ENCODE measurements around the gene TBX15.
"Not testable (repeated sequence)": the region's sequence is repeated elsewhere in the genome, so short reads cannot be mapped to it uniquely, and the experiment has no call there.

The TBX15 gene

DNA sequence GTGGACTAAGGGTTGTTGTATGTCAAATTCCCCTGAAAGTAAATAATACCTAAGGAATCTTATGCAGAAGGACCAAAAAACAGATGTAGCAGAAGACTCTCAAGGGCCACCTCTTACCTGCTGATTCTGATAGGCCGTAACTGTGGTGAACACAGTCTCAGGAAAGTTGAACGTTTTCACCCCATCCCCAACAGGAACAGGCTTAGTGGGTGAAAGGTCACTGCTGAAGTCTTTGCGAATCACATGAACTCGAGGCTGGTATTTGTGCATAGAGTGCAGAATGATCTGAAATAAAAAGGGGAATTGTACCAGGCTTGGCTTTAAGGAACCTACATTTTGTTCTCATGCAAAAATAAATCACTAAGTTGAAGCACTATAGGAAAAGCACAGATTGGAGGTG is 64.8 kb downstream of the TBX15 start:
- DNase-seq = no peak

DNA sequence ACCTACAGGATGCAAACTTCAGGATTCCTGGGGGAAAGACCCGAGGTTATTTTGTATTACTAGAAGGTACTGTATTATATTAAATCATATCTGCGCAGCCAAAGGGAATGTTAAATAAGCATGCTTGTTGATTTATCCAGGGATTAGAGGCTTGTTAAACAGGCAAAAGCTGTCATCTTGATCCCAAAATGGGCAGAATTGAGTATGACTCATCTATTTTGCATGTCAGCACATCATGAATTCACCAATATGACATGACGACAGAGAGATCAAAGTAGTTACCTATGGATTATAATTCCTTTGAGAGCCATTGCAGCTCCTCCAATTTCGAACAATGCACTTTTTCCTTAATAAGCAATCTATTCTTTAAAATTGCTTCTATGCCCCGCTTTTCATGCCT is 66.1 kb downstream of the TBX15 start:
- DNase-seq = no peak

DNA sequence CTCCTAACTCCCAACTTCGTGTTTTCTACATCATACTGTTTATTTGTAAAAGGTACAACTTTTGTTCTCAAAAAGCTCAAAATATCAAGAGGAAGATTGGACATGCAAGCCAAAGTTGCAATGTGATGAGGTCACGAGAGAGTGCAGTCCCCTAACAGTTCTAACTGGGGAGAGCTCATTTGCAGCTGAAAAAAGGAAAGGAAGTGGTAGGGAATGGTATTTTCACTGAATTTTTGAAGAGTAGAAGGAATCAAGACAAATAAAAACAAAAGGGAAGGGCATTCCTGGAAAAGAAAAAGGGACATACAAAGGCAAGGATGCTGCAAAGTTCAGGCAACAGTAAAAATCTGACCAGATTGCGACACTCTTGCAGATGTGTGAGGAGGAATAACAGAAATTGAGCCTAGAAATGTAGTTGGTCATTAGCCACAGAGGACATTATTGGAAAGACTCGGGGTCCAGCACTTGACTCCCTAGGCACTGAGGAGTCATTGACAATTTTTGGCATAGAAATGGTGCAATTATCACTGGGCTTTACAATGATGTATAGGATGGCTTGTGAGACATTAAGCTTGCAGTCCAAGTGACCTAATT is 67.9 kb downstream of the TBX15 start:
- DNase-seq = no peak

DNA sequence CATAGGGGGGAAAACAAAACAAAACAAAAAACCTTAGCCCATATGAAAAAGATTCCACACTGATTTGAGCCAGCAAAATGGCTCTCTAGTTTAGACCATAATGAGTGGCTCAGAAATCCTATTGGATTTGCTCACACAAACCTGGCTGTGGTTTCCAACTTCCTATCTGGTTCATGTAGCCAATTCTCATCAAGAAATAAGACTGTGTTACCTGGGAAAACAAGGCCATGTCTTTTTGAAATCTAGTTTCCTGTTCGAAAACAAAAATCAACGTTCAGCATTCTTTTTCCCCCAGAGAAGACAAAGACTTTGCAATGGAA is 69.2 kb downstream of the TBX15 start:
- no peak for DNase-seq

DNA sequence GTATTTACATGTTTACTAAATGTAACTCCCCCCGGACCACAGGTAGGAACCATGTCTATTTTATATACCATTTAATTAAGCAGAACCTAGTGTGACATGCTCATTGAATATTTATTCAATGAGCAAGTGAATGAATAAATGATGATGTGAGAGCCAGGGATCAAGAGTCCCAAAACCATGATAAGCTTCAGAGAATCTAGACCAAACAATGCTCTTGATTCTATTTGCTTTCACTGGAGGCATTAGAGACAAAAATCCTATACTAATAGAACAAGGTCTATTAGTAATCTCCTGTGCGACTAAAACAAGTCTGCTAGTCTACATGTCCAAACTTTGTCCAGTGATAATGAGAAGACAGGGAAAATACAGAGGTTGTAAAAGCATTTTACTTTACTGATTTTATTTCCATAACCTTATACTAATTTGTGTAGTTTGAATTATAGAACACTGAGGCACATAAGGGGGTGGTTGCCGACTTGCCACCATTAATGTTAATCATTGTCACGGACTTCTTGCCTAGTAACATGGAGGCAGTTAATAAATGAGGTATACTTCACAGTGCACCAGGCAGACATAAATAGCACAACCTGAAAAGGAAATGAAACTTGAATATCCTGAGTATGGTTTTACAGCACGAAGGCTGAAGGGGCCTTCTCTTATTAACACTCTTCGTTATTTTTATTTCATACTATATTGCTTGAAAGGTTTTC is 69.8 kb downstream of the TBX15 start:
- no peak for DNase-seq

DNA sequence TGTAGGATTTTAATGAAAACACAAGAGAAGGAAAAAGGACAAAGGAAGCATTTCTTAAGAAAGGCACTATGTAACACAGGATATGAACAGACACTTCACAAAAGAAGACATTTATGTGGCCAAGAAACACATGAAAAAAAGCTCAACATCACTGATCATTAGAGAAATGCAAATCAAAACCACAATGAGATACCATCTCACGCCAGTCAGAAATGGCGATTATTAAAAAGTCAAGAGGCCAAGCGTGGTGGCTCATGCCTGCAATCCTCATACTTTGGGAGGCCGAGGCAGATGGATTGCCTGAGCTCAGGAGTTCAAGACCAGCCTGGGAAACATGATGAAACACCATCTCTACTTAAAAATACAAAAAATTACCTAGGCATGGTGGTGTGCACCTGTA is 71.8 kb downstream of the TBX15 start:
- not testable (repeated sequence) for DNase-seq

DNA sequence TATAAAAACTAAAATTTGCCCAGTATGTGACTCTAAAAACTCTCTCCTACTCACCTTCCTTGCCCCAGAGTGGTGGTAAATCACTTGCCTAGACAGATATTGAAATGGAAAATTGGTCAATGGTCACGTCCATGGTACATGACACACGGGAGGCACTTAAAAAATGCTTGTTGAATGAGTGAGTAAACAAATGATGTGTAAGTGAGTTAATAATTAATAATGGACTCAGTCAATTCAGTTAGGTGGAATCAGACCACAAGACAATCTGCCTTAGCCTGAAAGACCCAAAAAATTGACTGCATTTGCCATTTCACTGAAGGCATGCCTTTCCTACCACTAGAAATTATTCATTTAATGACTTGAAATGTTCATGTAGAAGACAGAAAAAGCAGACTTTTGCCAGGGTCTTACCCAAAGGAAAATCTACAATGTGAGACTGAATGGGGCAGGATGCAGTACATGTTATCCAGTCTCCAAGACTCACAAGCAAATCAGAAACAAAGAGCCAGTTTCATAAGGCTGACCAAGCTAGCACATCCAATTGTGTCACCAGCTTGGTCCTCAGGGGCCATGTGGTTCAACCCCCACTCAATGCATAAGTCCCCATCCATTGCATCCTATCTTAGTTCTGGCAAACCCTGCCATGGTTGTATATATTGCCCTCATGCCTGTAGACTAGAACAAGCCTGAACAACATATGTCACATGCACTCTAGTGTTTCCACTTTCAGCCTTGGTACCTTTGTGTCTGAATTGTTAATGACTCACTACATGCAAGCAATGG is 73.6 kb downstream of the TBX15 start:
- DNase-seq = no peak

DNA sequence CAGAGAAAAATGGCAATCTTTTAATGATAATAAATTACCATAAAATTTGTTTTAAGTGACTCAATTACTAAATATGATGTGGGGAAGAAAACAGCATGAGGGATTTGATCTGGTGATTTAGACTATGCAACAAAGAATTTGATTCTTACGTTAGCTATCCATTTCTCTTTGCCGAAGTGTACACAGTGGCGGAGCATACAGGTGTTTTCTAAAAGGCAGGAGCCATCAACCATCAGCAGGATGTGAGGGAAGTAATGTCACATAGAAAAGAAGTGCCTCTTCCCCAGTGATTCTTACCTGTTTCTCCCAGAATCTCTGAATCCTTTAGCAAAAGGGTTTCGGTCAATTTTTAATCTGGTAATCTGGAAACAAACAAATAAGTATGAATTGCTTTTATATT is 74.3 kb downstream of the TBX15 start:
- DNase-seq = no peak

DNA sequence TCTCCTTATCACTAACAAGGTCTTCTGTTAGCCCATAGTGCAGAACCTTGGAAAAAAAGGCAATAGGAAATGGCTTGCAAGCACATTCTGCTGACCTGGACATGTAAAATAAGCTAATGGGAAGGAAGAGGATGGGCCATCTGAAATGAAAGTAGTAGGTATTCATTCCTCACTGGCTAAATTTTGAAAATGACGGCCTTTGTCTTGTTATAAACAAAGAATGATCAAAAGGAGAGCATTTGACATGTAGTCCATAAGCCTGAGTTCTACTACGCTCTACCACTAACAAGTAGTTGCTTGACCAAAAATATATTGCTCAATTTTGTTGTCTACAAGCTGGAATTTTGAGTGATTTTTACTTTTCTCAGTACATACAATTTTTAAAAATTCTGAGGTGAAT is 75.6 kb downstream of the TBX15 start:
- no peak for DNase-seq

DNA sequence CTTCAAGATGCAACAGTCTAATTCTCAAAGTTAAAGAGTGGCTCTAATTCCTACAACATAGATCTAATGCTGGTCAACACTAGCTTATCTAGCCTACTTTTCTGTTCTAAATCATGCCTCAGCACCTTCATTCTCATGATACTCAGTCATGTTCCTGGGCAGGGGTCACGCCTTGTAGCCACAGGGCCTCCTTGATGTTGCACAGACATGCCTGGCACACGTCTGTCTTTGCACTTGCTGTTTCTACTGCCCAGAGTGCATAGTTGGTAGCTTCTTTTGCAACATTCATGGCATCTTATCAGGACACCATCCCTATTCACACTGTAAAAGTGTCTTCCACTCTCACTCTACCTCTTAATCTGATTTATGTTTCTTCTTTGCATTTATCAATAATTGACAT is 76.6 kb downstream of the TBX15 start:
- DNase-seq = no peak

DNA sequence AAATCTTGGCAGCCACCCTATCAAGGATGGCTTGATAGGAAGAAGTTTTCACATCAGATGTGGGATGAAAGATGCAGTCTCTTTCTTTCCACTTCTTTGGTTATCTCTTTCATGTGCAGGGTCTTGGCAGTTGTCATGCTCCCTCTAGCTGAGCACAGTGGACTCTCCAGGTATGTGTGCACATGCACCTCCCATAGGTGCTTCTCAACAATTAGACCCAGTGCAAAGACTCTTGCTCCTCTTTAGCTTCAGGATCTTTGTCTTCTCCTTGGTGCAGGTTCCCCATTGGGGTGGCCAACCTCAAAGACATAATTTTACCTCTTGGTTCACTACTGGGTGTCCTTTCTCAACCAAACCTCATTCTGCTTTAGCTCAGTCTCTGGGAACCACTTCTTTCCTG is 80.7 kb downstream of the TBX15 start:
- no peak for DNase-seq

DNA sequence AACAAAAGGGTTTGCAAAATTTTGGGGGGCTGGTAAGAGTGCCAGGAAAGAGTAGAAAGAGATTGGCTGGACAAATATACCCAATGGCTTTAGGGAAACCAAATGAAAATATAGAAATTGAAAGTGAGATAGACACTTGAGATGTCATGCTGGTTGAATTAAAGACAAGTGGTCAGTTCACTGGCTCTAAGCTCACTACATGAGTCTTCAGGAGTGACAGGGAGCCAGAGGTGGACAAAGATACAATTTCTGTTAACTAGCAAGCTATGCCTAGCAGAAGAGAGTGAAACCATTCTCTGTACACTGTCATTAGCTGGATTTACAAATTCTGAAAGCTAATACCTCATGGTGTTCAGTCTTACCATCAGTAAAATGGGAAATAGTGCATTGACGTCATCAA is 82.5 kb downstream of the TBX15 start:
- DNase-seq = no peak

DNA sequence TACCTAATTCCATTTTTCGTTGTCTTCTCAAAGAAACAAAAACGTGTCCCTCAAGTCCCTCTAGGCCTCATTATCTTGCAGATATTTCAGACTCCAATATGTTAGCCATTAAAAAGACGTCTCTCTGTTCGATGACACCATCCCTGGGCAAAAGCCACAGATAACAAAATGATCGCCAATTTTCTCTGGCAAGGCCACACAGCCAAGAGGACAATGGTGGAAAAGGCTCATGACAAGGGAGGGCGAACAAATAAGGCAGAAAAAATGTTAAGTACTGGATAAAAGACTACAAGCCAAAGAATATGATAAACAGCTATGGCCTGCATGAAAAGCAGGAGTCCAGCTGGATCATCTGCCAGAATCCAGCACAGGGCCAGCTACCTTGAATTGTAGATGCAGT is 82.9 kb downstream of the TBX15 start:
- no peak for DNase-seq

DNA sequence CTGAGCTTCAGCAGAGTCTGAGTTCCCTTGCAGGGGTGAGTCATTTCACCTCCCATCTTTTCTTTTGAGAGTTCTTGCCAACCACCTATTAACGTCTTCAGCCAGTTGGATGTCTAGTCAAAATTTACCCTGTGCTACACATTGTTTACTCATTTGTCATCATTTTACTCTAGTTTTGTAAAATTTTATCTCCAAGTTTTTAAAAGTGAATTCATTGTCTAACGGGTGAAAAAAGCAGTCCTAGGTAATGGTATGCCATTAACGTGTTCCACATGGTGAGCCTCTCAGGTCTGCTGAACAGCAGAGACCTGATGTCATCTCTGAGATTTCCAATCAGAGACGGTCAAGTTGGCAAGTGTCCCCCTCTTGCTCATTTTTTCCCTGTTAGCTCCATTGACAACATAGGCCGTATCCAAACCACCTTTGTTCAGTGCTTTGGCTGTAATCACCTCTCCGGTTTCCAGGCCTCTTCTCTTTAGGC is 85.4 kb downstream of the TBX15 start:
- DNase-seq = no peak

DNA sequence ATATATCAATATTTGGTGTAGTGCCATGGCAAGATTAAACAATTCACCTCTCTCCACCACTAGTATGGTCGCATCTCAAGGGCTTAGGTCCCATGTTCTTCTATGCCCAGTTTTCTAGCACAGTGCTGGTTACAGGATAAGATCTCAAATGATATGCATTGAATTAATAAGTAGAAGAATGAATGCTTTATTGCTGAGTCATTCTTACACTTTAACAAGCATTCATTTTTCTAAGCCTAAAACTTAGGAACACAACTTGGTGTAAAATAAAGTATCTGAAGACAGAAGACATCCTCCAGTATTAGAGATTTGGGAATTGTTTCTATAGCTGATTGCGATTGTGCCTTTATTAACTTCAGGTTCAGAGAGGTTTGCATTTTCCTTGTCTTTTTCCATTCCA is 85.8 kb downstream of the TBX15 start:
- DNase-seq = no peak

DNA sequence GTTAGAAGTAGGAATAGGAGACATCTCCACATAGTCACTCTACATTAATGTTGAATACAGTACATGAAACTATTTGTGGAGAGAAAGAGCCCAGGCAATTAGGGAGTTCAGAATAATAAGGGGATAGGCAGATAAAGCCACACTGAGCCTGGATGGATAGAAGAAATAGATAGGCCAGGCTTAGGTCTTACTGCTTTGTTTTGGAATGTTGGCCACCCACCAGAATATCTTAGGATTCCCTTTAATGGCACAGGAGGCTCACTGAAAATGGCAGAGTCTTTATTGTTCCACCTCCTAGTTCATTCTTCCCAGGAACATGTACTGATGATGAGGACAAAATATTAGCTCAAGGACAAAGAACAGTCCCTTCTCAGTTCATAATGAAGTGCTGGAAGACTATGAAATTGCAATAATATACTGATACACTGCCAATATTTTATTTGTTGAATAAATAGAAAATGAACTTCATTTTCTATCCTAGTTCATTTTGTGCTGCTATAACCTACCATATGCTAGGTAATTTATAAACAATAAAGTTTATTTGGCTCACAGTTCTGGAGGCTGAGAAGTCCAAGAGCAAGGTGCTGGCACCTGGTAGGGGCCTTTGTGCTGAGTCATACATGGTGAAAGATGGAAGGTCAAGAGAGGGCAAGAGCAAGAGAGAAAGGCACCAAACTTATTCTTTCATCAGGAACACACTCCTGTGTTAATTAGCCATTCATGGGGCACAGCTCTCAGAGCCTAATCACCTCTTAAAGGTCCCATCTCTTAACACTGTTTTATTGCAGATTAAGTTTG is 87.3 kb downstream of the TBX15 start:
- DNase-seq = no peak

DNA sequence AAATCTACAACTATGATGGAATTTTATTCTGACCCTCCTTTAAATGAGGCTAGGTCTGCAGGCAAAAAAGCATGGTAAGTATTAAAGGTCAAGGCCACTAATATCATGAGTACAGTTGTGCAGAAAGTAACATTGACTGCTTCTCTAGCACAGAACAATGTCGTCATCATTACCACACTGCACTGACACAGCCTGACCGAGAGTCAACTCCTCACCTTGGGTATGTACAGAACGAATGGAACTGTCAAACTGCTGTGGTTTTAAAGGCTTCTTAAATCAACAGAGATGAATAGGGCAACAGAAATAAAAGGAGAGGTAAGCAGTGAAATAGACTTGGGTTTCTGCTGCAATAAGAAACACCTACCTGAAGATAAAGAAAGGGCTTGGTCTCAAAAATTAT is 88.8 kb downstream of the TBX15 start:
- no peak for DNase-seq

DNA sequence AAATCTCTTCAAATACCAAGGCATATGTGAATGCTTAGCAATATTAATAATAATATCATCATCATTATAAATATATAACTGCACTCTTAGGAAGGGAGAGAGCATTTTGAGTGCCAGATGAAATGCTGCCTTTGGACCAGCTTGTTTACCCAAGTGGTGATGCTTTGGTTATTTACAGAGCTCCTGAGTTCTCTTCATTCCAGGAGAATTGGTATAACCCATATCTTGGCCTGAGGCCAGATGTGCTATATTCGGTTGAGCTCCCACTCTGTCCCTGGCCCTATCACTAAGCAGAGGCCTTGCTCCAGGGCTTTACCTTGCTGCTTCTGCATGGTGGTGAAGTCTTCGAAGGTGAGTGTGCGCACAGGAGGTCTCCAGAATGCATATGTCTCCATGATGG is 89.4 kb downstream of the TBX15 start:
- no peak for DNase-seq

DNA sequence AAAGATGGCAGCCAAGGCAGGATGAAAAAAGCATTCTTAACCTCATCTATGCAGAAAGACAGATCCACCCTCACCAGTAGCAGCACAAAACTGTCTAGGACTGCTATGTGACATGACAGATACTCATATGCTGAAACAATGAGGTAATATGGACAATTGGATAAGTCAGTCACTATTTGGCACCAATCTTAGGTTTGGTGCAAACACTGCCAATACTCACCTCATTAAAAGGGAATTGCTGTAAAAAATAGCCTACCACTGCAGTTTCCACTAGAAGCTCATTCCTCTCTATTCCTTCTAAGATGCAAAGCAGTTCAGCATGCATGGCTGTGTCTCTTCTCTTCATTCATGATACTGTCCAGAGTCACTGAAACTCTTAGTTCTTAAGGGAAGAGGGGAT is 91.7 kb downstream of the TBX15 start:
- no peak for DNase-seq

DNA sequence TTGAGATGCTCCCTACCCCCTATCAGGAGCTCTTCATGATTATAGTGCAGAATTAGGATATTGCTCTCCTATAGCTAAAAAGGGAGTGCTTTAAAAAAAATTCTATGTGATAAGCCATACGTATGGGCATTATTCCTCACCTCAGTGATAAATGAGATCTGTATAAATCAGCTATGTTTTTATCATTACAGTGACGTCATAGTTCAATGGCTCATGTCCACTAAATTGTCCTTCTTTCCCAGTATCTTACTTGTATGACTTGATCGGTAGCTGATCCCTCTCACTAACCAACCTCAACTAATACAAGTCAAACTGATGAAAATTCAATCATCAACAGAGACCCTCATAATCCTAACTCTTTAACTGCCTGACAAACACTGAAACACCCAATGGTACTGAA is 93.3 kb downstream of the TBX15 start:
- DNase-seq = no peak

DNA sequence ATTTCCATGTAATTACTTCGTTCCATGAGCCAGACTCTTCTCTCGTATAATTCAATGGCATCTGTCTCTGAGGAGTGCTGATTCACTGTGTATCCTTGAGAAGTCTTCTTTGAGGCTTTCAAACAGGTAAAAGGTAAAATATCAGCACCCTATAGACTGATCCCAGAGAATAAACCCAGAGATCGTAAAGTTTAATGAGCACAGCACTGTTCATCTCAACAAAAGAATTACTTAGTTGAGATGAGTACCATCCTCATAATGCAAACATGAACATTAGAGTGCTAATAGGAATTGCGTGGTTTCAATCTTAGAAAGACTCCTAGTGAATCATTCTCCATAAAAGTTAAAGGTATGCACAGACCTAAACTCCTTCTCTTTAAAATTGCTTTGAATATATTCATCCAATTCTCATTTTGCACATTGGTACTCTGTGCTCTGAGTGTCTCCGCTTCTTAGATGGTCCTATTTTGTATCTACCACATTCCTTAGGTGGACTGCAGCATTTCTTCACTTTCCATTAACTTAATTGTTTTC is 97.2 kb downstream of the TBX15 start:
- DNase-seq = no peak

DNA sequence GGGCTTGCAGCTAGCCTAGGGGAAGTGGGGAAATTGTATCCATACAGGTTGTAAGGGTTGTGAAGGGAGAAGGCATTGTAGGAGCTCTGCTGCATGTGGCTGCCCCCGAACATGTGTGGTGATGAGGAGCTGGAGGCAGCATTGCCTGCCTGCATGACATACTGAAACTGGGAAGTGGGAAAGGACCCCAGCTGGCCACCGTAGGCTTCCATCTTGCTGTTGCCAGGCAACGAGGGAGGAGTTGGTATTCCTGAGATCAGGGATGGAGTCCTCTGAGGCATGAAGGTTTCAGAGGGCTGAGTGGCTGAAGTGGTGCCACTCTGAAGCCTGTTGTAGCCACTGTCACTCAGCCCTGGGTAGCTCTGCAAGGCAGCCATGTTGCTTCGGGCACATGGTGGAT is 103.2 kb downstream of the TBX15 start:
- DNase-seq = no peak

DNA sequence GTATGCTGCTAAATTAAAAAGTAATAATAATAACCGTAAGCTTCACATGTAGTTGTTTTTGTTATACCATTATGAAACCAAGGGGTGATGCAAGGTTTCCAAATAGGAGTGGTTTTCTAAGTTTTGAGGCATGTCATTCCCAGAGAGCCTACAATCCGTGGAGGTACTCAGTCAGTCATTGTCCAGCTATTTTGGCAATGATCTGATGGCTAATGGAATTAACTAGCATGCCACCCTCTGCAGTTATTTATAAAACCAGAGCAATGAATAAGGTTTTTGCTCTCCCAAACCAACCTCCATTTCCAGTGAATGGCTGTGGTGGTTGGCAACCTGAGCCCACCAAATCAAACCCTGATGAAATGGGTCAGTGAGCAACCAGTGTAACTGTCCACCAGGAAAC is 106.4 kb downstream of the TBX15 start:
- no peak for DNase-seq

Measured in CD4-positive, alpha-beta T cell treated with Interleukin-1 beta for 1 hour (primary cell).